ENCODE data around the gene SCN4A. TPM values are rescaled to one million over a fixed set of nuclear protein-coding genes. Genes with fewer than 3 reads are reported as not detected.

Gene SCN4A
- total and polyA plus RNA-seq, 2 of the 13 experiments (the other 11 are each of a cell fraction or from before 2014, with no cell fraction given): 0.02 to 0.03 TPM

DNA sequence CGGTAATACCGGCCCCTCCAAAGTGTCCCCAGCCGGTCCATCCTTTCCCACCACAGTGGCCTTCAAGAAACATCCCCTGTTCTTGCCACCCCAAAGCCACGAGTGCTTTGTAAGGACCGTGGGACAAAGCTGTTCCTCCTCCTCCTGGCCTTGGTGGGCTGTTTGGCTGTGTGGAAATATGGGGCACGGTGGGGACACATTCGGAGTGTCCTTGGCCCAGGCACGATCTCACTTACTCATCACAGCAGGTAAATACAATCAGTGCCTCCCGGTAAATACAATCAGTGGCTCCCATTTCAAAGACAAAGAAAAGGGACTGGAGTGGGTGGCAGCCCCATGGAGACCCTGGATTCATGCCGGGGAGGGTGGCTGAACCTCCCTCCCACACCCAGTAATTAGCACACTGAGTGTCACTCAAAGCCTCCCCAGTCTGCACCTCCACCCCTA is 10.4 kb downstream of the SCN4A start (continued):
- TF ChIP-seq, protein P1, sequence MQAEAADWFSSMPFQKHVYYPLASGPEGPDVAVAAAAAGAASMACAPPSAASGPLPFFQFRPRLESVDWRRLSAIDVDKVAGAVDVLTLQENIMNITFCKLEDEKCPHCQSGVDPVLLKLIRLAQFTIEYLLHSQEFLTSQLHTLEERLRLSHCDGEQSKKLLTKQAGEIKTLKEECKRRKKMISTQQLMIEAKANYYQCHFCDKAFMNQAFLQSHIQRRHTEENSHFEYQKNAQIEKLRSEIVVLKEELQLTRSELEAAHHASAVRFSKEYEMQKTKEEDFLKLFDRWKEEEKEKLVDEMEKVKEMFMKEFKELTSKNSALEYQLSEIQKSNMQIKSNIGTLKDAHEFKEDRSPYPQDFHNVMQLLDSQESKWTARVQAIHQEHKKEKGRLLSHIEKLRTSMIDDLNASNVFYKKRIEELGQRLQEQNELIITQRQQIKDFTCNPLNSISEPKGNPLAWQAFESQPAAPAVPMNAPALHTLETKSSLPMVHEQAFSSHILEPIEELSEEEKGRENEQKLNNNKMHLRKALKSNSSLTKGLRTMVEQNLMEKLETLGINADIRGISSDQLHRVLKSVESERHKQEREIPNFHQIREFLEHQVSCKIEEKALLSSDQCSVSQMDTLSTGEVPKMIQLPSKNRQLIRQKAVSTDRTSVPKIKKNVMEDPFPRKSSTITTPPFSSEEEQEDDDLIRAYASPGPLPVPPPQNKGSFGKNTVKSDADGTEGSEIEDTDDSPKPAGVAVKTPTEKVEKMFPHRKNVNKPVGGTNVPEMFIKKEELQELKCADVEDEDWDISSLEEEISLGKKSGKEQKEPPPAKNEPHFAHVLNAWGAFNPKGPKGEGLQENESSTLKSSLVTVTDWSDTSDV (CRISPR knock-in tag; IDR thresholded peaks at IDR 0.05): no peak
- TF ChIP-seq CCAR2 (optimal IDR thresholded peaks at IDR 0.05; ENCODE audit: low read depth, low read length): no peak
- no peak for TF ChIP-seq SMAD1 (CRISPR knock-in tag; IDR thresholded peaks at IDR 0.05; ENCODE audit: borderline replicate concordance, low read depth)
- peak; percentile 24 for TF ChIP-seq TBL1XR1 (IDR thresholded peaks at IDR 0.05; ENCODE audit: borderline replicate concordance, low read length, partially characterized antibody)
- TF ChIP-seq ZNF121 (CRISPR knock-in tag; IDR thresholded peaks at IDR 0.05): no peak
- no peak for TF ChIP-seq ZNF556 (CRISPR knock-in tag; IDR thresholded peaks at IDR 0.05; ENCODE audit: borderline replicate concordance)
- TF ChIP-seq, protein P2, sequence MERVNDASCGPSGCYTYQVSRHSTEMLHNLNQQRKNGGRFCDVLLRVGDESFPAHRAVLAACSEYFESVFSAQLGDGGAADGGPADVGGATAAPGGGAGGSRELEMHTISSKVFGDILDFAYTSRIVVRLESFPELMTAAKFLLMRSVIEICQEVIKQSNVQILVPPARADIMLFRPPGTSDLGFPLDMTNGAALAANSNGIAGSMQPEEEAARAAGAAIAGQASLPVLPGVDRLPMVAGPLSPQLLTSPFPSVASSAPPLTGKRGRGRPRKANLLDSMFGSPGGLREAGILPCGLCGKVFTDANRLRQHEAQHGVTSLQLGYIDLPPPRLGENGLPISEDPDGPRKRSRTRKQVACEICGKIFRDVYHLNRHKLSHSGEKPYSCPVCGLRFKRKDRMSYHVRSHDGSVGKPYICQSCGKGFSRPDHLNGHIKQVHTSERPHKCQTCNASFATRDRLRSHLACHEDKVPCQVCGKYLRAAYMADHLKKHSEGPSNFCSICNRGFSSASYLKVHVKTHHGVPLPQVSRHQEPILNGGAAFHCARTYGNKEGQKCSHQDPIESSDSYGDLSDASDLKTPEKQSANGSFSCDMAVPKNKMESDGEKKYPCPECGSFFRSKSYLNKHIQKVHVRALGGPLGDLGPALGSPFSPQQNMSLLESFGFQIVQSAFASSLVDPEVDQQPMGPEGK (CRISPR knock-in tag; IDR thresholded peaks at IDR 0.05): peak; percentile 9; the same call in 1 of the 2 replicates
- TF ChIP-seq, protein P3, sequence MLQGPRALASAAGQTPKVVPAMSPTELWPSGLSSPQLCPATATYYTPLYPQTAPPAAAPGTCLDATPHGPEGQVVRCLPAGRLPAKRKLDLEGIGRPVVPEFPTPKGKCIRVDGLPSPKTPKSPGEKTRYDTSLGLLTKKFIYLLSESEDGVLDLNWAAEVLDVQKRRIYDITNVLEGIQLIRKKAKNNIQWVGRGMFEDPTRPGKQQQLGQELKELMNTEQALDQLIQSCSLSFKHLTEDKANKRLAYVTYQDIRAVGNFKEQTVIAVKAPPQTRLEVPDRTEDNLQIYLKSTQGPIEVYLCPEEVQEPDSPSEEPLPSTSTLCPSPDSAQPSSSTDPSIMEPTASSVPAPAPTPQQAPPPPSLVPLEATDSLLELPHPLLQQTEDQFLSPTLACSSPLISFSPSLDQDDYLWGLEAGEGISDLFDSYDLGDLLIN (CRISPR knock-in tag; IDR thresholded peaks at IDR 0.05; ENCODE audit: borderline replicate concordance): no peak
- no peak for TF ChIP-seq ZNF713 (CRISPR knock-in tag; IDR thresholded peaks at IDR 0.05)
- no peak for TF ChIP-seq ZNF589 (CRISPR knock-in tag; conservative IDR thresholded peaks at IDR 0.05)
- TF ChIP-seq, protein P4, sequence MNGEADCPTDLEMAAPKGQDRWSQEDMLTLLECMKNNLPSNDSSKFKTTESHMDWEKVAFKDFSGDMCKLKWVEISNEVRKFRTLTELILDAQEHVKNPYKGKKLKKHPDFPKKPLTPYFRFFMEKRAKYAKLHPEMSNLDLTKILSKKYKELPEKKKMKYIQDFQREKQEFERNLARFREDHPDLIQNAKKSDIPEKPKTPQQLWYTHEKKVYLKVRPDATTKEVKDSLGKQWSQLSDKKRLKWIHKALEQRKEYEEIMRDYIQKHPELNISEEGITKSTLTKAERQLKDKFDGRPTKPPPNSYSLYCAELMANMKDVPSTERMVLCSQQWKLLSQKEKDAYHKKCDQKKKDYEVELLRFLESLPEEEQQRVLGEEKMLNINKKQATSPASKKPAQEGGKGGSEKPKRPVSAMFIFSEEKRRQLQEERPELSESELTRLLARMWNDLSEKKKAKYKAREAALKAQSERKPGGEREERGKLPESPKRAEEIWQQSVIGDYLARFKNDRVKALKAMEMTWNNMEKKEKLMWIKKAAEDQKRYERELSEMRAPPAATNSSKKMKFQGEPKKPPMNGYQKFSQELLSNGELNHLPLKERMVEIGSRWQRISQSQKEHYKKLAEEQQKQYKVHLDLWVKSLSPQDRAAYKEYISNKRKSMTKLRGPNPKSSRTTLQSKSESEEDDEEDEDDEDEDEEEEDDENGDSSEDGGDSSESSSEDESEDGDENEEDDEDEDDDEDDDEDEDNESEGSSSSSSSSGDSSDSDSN (CRISPR knock-in tag; IDR thresholded peaks at IDR 0.05): peak; percentile 27; the same call in 1 of the 2 replicates
- TF ChIP-seq ZNF256 (CRISPR knock-in tag; conservative IDR thresholded peaks at IDR 0.05): no peak
- TF ChIP-seq IRF2 (CRISPR knock-in tag; IDR thresholded peaks at IDR 0.05): 0 out of 2 replicates have a peak, but pooled peaks have one; percentile 55
- TF ChIP-seq, protein P5, sequence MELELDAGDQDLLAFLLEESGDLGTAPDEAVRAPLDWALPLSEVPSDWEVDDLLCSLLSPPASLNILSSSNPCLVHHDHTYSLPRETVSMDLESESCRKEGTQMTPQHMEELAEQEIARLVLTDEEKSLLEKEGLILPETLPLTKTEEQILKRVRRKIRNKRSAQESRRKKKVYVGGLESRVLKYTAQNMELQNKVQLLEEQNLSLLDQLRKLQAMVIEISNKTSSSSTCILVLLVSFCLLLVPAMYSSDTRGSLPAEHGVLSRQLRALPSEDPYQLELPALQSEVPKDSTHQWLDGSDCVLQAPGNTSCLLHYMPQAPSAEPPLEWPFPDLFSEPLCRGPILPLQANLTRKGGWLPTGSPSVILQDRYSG (CRISPR knock-in tag; IDR thresholded peaks at IDR 0.05): no peak
- no peak for TF ChIP-seq NCOA5 (CRISPR knock-in tag; IDR thresholded peaks at IDR 0.05)
- TF ChIP-seq ZNF34 (CRISPR knock-in tag; IDR thresholded peaks at IDR 0.05; ENCODE audit: borderline replicate concordance): no peak
- TF ChIP-seq ETV6 (CRISPR knock-in tag; conservative IDR thresholded peaks at IDR 0.05): no peak
- TF ChIP-seq, protein P6, sequence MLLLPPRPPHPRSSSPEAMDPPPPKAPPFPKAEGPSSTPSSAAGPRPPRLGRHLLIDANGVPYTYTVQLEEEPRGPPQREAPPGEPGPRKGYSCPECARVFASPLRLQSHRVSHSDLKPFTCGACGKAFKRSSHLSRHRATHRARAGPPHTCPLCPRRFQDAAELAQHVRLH (CRISPR knock-in tag; IDR thresholded peaks at IDR 0.05; ENCODE audit: borderline replicate concordance, low read depth): no peak
- 0 out of 2 replicates have a peak, but pooled peaks have one; percentile 37 for TF ChIP-seq ZNF772 (CRISPR knock-in tag; IDR thresholded peaks at IDR 0.05)
- TF ChIP-seq SOX6 (IDR thresholded peaks at IDR 0.05): no peak
- TF ChIP-seq SOX6 (CRISPR knock-in tag; IDR thresholded peaks at IDR 0.05): peak; percentile 80

All from HepG2 (cell line).